H9 (cell line): Measurements from ENCODE around the gene ATP6V1B1. TPM values are rescaled to one million over a fixed set of nuclear protein-coding genes. Genes with fewer than 3 reads are reported as not detected.

Source experiments
- DNase-seq: peaks from one replicate; pipeline ENCODE4 v3.0.0-alpha.2; 2017
- H2AFZ ChIP-seq: one replicate; pipeline ENCODE4 v1.6.1; 2013; ENCODE audit warnings: mild to moderate bottlenecking, low read length, control low read depth, moderate library complexity
- H2AK5ac ChIP-seq: 2 replicates; pipeline ENCODE4 v1.6.1; 2013; ENCODE audit warnings: low read length, control low read depth, mixed read lengths; ENCODE audit not compliant: insufficient read length
- H2BK120ac ChIP-seq: one replicate; pipeline ENCODE4 v1.6.1; 2013; ENCODE audit warnings: low read depth, mild to moderate bottlenecking, low read length, control low read depth, inconsistent platforms; ENCODE audit not compliant: poor library complexity, severe bottlenecking
- H2BK12ac ChIP-seq: 2 replicates; pipeline ENCODE4 v1.6.1; 2013; ENCODE audit warnings: low read length, control low read depth, mixed read lengths, low read depth; ENCODE audit not compliant: insufficient read length
- H2BK15ac ChIP-seq: 2 replicates; pipeline ENCODE4 v1.6.1; 2013; ENCODE audit warnings: low read depth, low read length, control low read depth
- H2BK20ac ChIP-seq: one replicate; pipeline ENCODE4 v1.6.1; 2013; ENCODE audit warnings: low read depth, mild to moderate bottlenecking, low read length, control low read depth, inconsistent platforms; ENCODE audit not compliant: poor library complexity, severe bottlenecking
- H2BK5ac ChIP-seq: 2 replicates; pipeline ENCODE4 v1.6.1; 2013; ENCODE audit warnings: low read length, control low read depth, mixed read lengths; ENCODE audit not compliant: insufficient read length
- H3K14ac ChIP-seq: 2 replicates; pipeline ENCODE4 v1.6.1; 2013; ENCODE audit warnings: low read length, control low read depth; ENCODE audit not compliant: insufficient read depth
- H3K18ac ChIP-seq: 2 replicates; pipeline ENCODE4 v1.6.1; 2013; ENCODE audit warnings: low read depth, mild to moderate bottlenecking, mixed read lengths, low read length, control low read depth; ENCODE audit not compliant: insufficient read length
- H3K23ac ChIP-seq: 2 replicates; pipeline ENCODE4 v1.6.1; 2013; ENCODE audit warnings: low read length, control low read depth, mixed read lengths, low read depth; ENCODE audit not compliant: insufficient read length
- H3K23me2 ChIP-seq: 2 replicates; pipeline ENCODE4 v1.6.1; 2013; ENCODE audit warnings: low read depth, mild to moderate bottlenecking, mixed read lengths, low read length, control low read depth; ENCODE audit not compliant: insufficient read length, poor library complexity, severe bottlenecking
- H3K27ac ChIP-seq: 2 replicates; pipeline ENCODE4 v1.5.1; 2013; ENCODE audit warnings: low read length, control low read depth, mixed read lengths, low read depth; ENCODE audit not compliant: insufficient read length
- H3K27me3 ChIP-seq: 2 replicates; pipeline ENCODE4 v1.6.1; 2013; ENCODE audit warnings: low read length, control low read depth, inconsistent platforms; ENCODE audit not compliant: insufficient read depth
- H3K4ac ChIP-seq: 2 replicates; pipeline ENCODE4 v1.6.1; 2013; ENCODE audit warnings: low read depth, mild to moderate bottlenecking, control low read depth, inconsistent platforms, low read length, moderate library complexity
- H3K4me1 ChIP-seq: 2 replicates; pipeline ENCODE4 v1.6.1; 2013; ENCODE audit warnings: low read length, control low read depth, inconsistent platforms; ENCODE audit not compliant: insufficient read depth
- H3K4me2 ChIP-seq: 2 replicates; pipeline ENCODE4 v1.6.1; 2013; ENCODE audit warnings: low read length, control low read depth, mixed read lengths; ENCODE audit not compliant: insufficient read length, insufficient read depth
- H3K56ac ChIP-seq: 2 replicates; pipeline ENCODE4 v1.6.1; 2013; ENCODE audit warnings: low read depth, mild to moderate bottlenecking, mixed read lengths, low read length, control low read depth; ENCODE audit not compliant: insufficient read length
- H3K79me1 ChIP-seq: 2 replicates; pipeline ENCODE4 v1.6.1; 2013; ENCODE audit warnings: low read depth, mild to moderate bottlenecking, moderate library complexity, low read length, control low read depth, inconsistent platforms; ENCODE audit not compliant: insufficient read depth, poor library complexity, severe bottlenecking
- H3K79me2 ChIP-seq: 2 replicates; pipeline ENCODE4 v1.6.1; 2013; ENCODE audit warnings: low read length, control low read depth, inconsistent platforms; ENCODE audit not compliant: insufficient read depth
- H3K9ac ChIP-seq: 2 replicates; pipeline ENCODE4 v1.6.1; 2013; ENCODE audit warnings: low read length, control low read depth, mixed read lengths; ENCODE audit not compliant: insufficient read length; ENCODE audit errors: extremely low read depth
- H3K9me3 ChIP-seq: one replicate; pipeline ENCODE4 v1.6.1; 2013; ENCODE audit warnings: low read depth, low read length, inconsistent platforms; ENCODE audit not compliant: control insufficient read depth
- H3T11ph ChIP-seq: one replicate; pipeline ENCODE4 v1.6.1; 2013; ENCODE audit warnings: mild to moderate bottlenecking, low read length, control low read depth, inconsistent platforms
- H4K20me1 ChIP-seq: one replicate; pipeline ENCODE4 v1.6.1; 2013; ENCODE audit not compliant: control insufficient read depth, insufficient read length, insufficient read depth
- H4K5ac ChIP-seq: 2 replicates; pipeline ENCODE4 v1.6.1; 2013; ENCODE audit warnings: low read depth, mild to moderate bottlenecking, mixed read lengths, low read length, control low read depth; ENCODE audit not compliant: insufficient read length
- H4K8ac ChIP-seq: replicated peaks from 2 replicates; pipeline ENCODE4 v1.6.1; 2013; ENCODE audit warnings: low read length, control low read depth, mixed read lengths, low read depth; ENCODE audit not compliant: insufficient read length
- H4K91ac ChIP-seq: 2 replicates; pipeline ENCODE4 v1.6.1; 2013; ENCODE audit warnings: low read depth, mild to moderate bottlenecking, moderate library complexity, mixed read lengths, low read length, control low read depth; ENCODE audit not compliant: insufficient read length
- H3K27ac Mint-ChIP-seq, 3 experiments: 2 replicates in 2 of 3; 3 replicates in 1 of 3; pipeline ENCODE4 v1.8.0; 2020 to 2021; ENCODE audit warnings: mixed read lengths in 3 of 3, mild to moderate bottlenecking in 1 of 3, moderate library complexity in 1 of 3
- H3K27me3 Mint-ChIP-seq: 2 replicates; pipeline ENCODE4 v1.8.0; 2021; ENCODE audit warnings: low read depth, mild to moderate bottlenecking, moderate library complexity, mixed read lengths
- H3K36me3 Mint-ChIP-seq, 3 experiments: 2 replicates in 2 of 3; 3 replicates in 1 of 3; pipeline ENCODE4 v1.8.0; 2020 to 2021; ENCODE audit warnings: low read depth in 3 of 3, mixed read lengths in 3 of 3; ENCODE audit not compliant: insufficient read depth in 1 of 3
- H3K4me1 Mint-ChIP-seq, 2 experiments: 2 replicates each; pipeline ENCODE4 v1.8.0; 2020; ENCODE audit warnings: mixed read lengths in 2 of 2
- H3K4me3 Mint-ChIP-seq, 2 experiments: 2 replicates in 1 of 2; 3 replicates in 1 of 2; pipeline ENCODE4 v1.8.0; 2020 to 2021; ENCODE audit warnings: mild to moderate bottlenecking in 2 of 2, mixed read lengths in 2 of 2, moderate library complexity in 1 of 2
- H3K9me3 Mint-ChIP-seq, 2 experiments: 2 replicates in 1 of 2; 3 replicates in 1 of 2; pipeline ENCODE4 v1.8.0; 2020; ENCODE audit warnings: mild to moderate bottlenecking in 2 of 2, mixed read lengths in 2 of 2, moderate library complexity in 1 of 2
- WGBS: extraction: QIAGEN DNeasy Blood & Tissue Kit; methylation state at CpG from one replicate; pipeline ENCODE4 v1.1.7; 2013; ENCODE audit warnings: missing lambda C conversion rate, low lambda C conversion rate, mixed read lengths; ENCODE audit not compliant: insufficient read length; ENCODE audit errors: extremely low coverage; 5-methylcytosine and 5-hydroxymethylcytosine counted together
- total RNA-seq: library from RNA; stranded (reverse); gene quantifications from 2 replicates; pipeline ENCODE4 v1.2.1, GENCODE V29; 2021
- TF ChIP-seq, protein P1 (sequence below): fragments of 200-600 bp; sonication (generic); conservative IDR thresholded peaks from 3 replicates; pipeline ENCODE4 v1.8.0; 2021; ENCODE audit warnings: antibody characterized with exemption, mild to moderate bottlenecking

ATP6V1B1 gene
- total RNA-seq, 1 experiment from 2014 or later = not detected

GRCh38 chr2:70889716-70890037 is 46.0 kb upstream of the ATP6V1B1 start:
- DNase-seq = no peak
- Histone ChIP-seq H3K14ac (no peak overlapping the region), H4K5ac (no peak overlapping the region), H3K4me2 (peak overlapping the region; percentile 69), H3K79me2 (no peaks in the 10 kb centered on the region), H4K8ac (no peak overlapping the region), H3K23ac (no peak overlapping the region), H3K9me3 (no peaks in the 10 kb centered on the region), H2BK15ac (no peak overlapping the region), H3K23me2 (peaks cover 4% of the 10 kb centered on the region), H3K9ac (no peak overlapping the region), H2AFZ (no peak overlapping the region), H2BK12ac (no peak overlapping the region), H4K20me1 (peaks cover 2% of the 10 kb centered on the region), H3K4ac (no peak overlapping the region), H3K18ac (no peak overlapping the region), H3K79me1 (no peaks in the 10 kb centered on the region), H2BK5ac (no peak overlapping the region), H4K91ac (no peak overlapping the region), H3K56ac (no peak overlapping the region), H3K27me3 (peaks cover 94% of the 10 kb centered on the region), H3K4me1 (peaks cover 3% of the 10 kb centered on the region; the same call in 1 of the 2 replicates), H3K27ac (no peak overlapping the region), H3T11ph (no peak overlapping the region), H2AK5ac (no peak overlapping the region), H2BK20ac (no peak overlapping the region), H2BK120ac (no peak overlapping the region)
- Mint-ChIP-seq H3K9me3 (peaks cover 2 to 22% of the 10 kb centered on the region in 2 experiments; a peak in 3 of 5 replicates), H3K4me1 (peaks cover 24 to 37% of the 10 kb centered on the region in 2 experiments), H3K27ac (no peak overlapping the region), H3K4me3 (peak overlapping the region in 1 of 2 experiments; percentile 75; a peak in 4 of 5 replicates), H3K36me3 (no peaks in the 10 kb centered on the region; a peak in 2 of 7 replicates), H3K27me3 (peaks cover 98% of the 10 kb centered on the region)
- WGBS = no CpG with 5 or more reads among the region's 5 CpGs
- TF ChIP-seq, protein P1, sequence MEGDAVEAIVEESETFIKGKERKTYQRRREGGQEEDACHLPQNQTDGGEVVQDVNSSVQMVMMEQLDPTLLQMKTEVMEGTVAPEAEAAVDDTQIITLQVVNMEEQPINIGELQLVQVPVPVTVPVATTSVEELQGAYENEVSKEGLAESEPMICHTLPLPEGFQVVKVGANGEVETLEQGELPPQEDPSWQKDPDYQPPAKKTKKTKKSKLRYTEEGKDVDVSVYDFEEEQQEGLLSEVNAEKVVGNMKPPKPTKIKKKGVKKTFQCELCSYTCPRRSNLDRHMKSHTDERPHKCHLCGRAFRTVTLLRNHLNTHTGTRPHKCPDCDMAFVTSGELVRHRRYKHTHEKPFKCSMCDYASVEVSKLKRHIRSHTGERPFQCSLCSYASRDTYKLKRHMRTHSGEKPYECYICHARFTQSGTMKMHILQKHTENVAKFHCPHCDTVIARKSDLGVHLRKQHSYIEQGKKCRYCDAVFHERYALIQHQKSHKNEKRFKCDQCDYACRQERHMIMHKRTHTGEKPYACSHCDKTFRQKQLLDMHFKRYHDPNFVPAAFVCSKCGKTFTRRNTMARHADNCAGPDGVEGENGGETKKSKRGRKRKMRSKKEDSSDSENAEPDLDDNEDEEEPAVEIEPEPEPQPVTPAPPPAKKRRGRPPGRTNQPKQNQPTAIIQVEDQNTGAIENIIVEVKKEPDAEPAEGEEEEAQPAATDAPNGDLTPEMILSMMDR = no peak
